NT2/D1 (cell line): ENCODE measurements around the gene PCYOX1L.

Experiments
- DNase-seq: peaks from one replicate; pipeline ENCODE4 v3.0.0-alpha.2; 2011; ENCODE audit warnings: low read depth, low spot score
- H3K27me3 ChIP-seq: 2 replicates; pipeline ENCODE4 v1.6.0; 2011; ENCODE audit warnings: mild to moderate bottlenecking; ENCODE audit not compliant: insufficient read length, insufficient read depth
- H3K36me3 ChIP-seq: 2 replicates; pipeline ENCODE4 v1.6.1; 2011; ENCODE audit warnings: mild to moderate bottlenecking, low read length, mixed read lengths; ENCODE audit not compliant: insufficient read depth, insufficient read length
- H3K4me1 ChIP-seq: 2 replicates; pipeline ENCODE4 v1.5.1; 2011; ENCODE audit not compliant: insufficient read depth, insufficient read length
- H3K4me3 ChIP-seq: 2 replicates; pipeline ENCODE4 v1.5.1; 2011; ENCODE audit warnings: low read depth; ENCODE audit not compliant: insufficient read length
- H3K9ac ChIP-seq: 2 replicates; pipeline ENCODE4 v1.6.0; 2011; ENCODE audit warnings: low read depth; ENCODE audit not compliant: insufficient read length
- H3K9me3 ChIP-seq: 2 replicates; pipeline ENCODE4 v1.5.1; 2011; ENCODE audit warnings: mild to moderate bottlenecking, low read length; ENCODE audit not compliant: insufficient read depth
- SUZ12 ChIP-seq: IDR thresholded peaks from 2 replicates; pipeline ENCODE4 v1.6.1; 2011; ENCODE audit not compliant: insufficient read length, insufficient read depth; ENCODE audit errors: extremely low read depth
- YY1 ChIP-seq: IDR thresholded peaks from 2 replicates; pipeline ENCODE4 v1.6.1; 2011; ENCODE audit not compliant: insufficient read length, insufficient read depth
- ZNF274 ChIP-seq: IDR thresholded peaks from 2 replicates; pipeline ENCODE4 v1.6.1; 2011; ENCODE audit warnings: mild to moderate bottlenecking, low read depth, low read length

PCYOX1L gene

DNA sequence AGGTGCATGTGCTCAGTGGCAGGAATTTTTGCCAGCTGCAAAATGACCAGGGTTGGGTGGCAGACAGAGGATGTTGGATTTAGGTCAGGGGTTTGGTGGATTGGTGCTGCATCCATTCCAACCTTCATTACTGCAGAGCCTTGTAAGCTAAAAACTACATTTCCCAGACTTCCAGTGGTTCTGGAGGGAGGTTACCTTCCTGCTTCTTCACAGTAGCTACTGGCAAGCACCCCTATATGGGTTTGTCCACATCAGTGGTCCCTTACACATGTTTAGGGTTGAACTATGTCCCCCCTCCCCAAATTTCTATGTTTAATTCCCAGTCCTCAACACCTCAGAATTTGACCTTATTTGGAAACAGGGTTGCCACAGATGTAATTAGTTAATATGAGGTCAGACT is 41.9 kb downstream of the PCYOX1L start:
- Histone ChIP-seq H3K4me1 (peaks cover 3% of the 10 kb centered on the region), H3K9me3 (no peaks in the 10 kb centered on the region), H3K4me3 (no peak overlapping the region), H3K36me3 (no peaks in the 10 kb centered on the region), H3K9ac (no peak overlapping the region), H3K27me3 (no peaks in the 10 kb centered on the region)
- no peak for DNase-seq
- TF ChIP-seq ZNF274 (no peak), YY1 (no peak), SUZ12 (no peak)

- no peak overlapping the region for H3K9ac ChIP-seq
- H3K27me3 ChIP-seq, result no peaks in the 10 kb centered on the region
- peaks cover 5% of the 10 kb centered on the region for H3K4me1 ChIP-seq
- no peaks in the 10 kb centered on the region for H3K9me3 ChIP-seq
- H3K36me3 ChIP-seq, result no peaks in the 10 kb centered on the region
- no peak for DNase-seq
- no peak for TF ChIP-seq YY1
- no peak for TF ChIP-seq ZNF274
- TF ChIP-seq SUZ12, result no peak
- no peak overlapping the region for H3K4me3 ChIP-seq
These were observed 42.5 kb downstream of the PCYOX1L start for GRCh38 chr5:149400304-149400703.

DNA sequence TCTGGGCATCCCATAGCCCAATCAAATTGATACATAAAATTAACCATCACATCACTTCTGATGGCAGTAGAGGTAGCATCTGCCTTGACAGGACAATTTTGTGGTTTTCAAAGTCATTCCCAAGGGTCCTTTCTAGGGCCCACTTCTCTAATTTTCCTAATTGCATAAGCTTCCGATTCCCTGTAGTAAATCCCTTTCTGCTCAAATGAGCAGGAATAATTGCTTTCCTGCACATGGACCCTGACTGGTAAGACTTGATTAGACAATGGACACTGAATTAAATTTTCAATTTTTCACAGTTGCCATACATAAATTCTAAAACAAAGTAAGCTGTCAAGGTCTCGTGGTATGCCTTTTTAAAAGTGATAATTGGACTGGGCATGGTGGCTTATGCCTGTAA is 43.2 kb downstream of the PCYOX1L start:
- Histone ChIP-seq H3K9ac (no peak overlapping the region), H3K4me3 (no peak overlapping the region), H3K27me3 (no peaks in the 10 kb centered on the region), H3K9me3 (no peaks in the 10 kb centered on the region), H3K4me1 (peaks cover 8% of the 10 kb centered on the region), H3K36me3 (no peaks in the 10 kb centered on the region)
- no peak for DNase-seq
- TF ChIP-seq ZNF274 (no peak), YY1 (no peak), SUZ12 (no peak)

GRCh38 chr5:149402291-149402690 is 44.4 kb downstream of the PCYOX1L start:
- peaks cover 8% of the 10 kb centered on the region for H3K4me1 ChIP-seq
- DNase-seq, result no peak

DNA sequence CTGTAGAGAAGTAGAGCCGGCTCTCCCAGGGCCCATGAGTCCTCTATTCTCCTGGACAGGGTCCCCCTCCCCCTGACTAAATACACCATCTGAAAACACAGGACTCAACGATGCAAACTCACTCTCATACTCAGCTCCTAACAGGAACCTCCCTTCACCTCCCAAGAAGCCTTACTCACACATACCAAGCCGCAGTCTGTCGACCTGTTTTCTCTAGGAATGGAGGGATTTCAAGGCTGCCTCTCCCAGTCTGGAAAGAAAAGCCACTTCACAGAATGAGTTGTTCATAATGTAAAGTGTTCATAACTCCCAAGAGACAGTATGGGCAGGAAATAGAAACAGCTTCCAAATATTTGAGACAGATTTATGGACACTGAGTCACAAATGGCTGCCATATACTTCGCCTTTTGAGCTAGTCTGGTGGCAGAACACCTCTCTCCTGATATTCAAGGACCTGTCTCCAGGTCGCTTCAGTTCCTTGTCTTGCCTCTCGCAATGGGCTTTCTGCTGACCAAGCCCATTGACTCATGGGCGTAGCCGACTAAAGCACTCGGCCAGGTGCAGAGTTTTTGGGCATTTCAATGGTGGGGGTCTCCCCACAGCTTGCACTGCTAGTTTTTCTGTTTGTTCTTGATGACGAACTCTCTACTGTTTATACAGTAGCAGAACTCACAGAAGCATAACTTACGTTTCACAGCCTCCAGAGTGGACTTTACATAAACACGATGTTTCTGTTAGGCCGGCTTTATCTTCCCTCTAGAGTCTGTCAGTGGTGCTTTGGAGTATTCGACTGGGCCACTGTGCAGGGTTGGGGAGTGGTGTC is 46.3 kb downstream of the PCYOX1L start:
- Histone ChIP-seq H3K36me3 (no peaks in the 10 kb centered on the region), H3K9ac (no peak overlapping the region), H3K4me1 (peaks cover 13% of the 10 kb centered on the region), H3K9me3 (no peaks in the 10 kb centered on the region), H3K27me3 (no peaks in the 10 kb centered on the region), H3K4me3 (no peak overlapping the region)
- TF ChIP-seq SUZ12 (no peak), YY1 (no peak), ZNF274 (no peak)
- DNase-seq, result no peak

More at GRCh38 chr5:149402291-149402690, 44.4 kb downstream of the PCYOX1L start:
- TF ChIP-seq YY1, result no peak
- no peak for TF ChIP-seq SUZ12
- TF ChIP-seq ZNF274, result no peak
- Histone ChIP-seq H3K4me3 (no peak overlapping the region), H3K9me3 (no peaks in the 10 kb centered on the region), H3K27me3 (no peaks in the 10 kb centered on the region), H3K9ac (no peak overlapping the region), H3K36me3 (no peaks in the 10 kb centered on the region)

GRCh38 chr5:149404746-149405549 is 47.1 kb downstream of the PCYOX1L start:
- no peak for TF ChIP-seq YY1
- Histone ChIP-seq H3K4me3 (no peak overlapping the region), H3K9ac (no peak overlapping the region), H3K9me3 (no peaks in the 10 kb centered on the region), H3K36me3 (no peaks in the 10 kb centered on the region), H3K4me1 (peaks cover 16% of the 10 kb centered on the region), H3K27me3 (no peaks in the 10 kb centered on the region)
- no peak for DNase-seq

- DNase-seq, result no peak
- Histone ChIP-seq H3K4me1 (peaks cover 16% of the 10 kb centered on the region), H3K9me3 (no peaks in the 10 kb centered on the region), H3K4me3 (no peak overlapping the region), H3K36me3 (no peaks in the 10 kb centered on the region), H3K9ac (no peak overlapping the region), H3K27me3 (no peaks in the 10 kb centered on the region)
- TF ChIP-seq SUZ12, result no peak
- TF ChIP-seq ZNF274, result no peak
- TF ChIP-seq YY1, result no peak
These were observed 47.8 kb downstream of the PCYOX1L start for GRCh38 chr5:149405550-149406202.
